Daoy (cell line): ENCODE data around the gene DCAF8L1. TPM values are rescaled to one million over a fixed set of nuclear protein-coding genes. Genes with fewer than 3 reads are reported as not detected.
"Not testable (repeated sequence)": the region's sequence is repeated elsewhere in the genome, so short reads cannot be mapped to it uniquely, and the experiment has no call there.

ENCODE experiments used
- DNase-seq: peaks from one replicate; pipeline ENCODE4 v3.0.0-alpha.2; 2015; ENCODE audit warnings: low read depth
- total RNA-seq: library from RNA; depleted of rRNA; stranded (reverse); fragments of >200 nt; shearing (Covaris generic); gene quantifications from 2 replicates; pipeline ENCODE4 v1.2.3, GENCODE V29; 2014; rRNA removed

The DCAF8L1 gene
- 0.24 and 0.40 TPM in 2 replicates for total RNA-seq

DNA sequence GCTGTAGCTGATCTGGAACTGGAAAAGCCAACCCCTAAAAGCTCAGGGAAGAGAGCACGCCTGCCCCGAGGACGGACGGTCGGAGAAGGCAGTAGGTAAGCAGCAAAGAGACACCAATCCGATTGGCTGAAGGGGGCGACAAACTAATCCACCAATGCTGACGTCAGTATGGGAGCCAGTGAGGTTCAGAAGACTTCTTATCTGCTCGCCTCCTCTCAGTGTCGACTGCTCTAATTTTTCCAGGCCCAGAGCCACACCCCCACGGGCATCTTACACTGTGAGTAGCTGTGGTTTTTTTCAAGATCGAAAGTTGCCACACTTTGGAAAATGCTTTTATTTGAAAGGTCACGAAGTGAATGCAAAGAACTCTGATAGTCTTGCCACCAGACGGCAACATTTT lies at the start of gene DCAF8L1:
Gene DCAF8L1, minus strand, starts transcription at position 101 of the 400 bp plus-strand sequence. CDS start 115 bp downstream, outside the sequence.
- DNase-seq = no peak

DNA sequence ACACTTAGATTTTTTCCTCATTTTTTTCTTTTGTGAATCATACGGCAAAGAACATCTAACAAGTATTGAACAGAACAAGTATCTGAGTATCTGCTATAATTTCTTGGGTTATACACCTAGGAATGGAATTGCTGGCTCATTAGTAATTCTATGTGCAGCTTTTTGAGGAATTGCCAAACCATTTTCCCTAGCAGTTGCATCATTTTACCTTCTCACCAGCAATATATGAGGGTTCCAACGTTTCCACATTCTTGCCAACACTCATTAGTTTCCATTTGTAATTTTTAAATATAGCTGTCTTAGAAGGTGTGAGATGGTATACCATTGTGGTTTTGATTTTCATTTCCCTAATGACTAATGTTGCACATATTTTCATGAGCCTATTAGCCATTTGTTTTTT lies 41.1 kb upstream of the DCAF8L1 start:
- no peak for DNase-seq

DNA sequence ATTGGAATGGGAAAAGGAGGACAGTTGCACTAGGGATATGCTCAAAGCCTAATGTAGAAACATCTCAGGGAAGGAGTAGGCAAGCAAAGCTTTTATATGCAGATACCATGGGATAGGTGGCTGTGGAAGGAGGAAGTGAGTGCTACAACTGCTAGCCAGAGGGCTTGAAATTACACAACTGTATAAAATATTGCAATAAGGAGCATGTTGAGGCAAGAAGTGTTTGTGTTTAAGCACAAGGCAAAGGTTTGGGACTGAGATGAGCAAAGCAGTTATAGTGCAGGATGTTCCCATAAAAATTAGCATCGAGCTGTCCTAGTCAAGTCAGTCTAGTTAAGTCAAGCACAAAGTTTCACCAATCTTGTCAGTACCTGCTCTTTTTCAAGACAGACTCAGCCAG lies 35.6 kb upstream of the DCAF8L1 start:
- DNase-seq = no peak

DNA sequence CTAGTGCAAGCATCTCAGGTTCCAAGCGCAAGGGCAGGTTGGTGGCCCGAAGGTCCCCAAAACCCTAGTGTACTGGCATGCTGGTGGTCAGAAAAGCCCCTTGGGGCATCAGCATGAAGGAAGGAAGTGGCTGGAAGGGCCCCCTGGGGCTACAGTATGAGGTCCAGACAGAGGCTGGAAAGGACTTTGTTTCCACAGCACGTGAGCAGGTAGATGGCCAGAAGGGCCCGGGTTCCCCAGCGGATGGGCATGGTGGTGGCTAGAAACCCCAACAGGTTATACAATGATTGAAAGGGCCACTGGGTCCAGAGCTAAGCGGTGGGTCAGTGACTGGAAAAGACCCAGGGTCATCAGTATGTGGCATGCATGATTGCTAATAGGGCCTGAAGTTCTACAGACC lies 34.7 kb upstream of the DCAF8L1 start:
- no peak for DNase-seq

DNA sequence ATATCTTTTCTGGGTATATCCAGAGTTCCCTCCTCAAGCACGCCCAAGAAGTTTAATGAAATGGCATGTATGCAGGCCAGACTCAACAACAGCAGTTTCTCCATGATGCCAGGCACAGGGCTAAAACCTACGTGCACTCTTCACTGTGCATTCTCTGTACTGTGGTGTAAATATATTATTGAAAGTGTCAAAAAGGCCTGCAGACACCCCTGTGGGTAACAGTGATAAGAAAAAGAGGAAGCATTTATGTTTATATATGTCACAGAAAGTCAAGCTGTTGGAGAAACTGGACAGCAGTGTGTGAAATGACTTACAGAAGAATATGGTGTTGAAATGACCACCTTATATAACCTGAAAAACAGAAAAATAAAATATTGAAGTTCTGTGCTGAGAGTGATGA lies 29.6 kb upstream of the DCAF8L1 start:
- DNase-seq = no peak

DNA sequence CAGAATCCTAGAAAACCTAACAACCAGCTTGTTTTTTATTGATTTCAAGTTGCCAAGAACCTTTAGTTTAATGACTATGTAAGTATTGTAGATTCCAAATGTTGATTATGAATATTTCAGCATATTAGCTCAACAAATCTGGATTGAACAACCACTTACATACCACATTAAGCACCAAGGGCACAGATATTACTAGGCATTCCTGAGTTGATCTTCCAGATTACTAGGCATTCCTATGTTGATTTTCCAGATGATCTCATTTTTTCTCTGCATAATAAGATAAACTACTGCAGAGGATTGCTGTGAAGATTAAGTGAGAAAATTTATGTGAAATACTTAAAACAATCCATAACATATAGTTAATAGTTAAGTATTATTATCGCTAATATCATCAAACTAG lies 17.4 kb upstream of the DCAF8L1 start:
- DNase-seq = no peak

DNA sequence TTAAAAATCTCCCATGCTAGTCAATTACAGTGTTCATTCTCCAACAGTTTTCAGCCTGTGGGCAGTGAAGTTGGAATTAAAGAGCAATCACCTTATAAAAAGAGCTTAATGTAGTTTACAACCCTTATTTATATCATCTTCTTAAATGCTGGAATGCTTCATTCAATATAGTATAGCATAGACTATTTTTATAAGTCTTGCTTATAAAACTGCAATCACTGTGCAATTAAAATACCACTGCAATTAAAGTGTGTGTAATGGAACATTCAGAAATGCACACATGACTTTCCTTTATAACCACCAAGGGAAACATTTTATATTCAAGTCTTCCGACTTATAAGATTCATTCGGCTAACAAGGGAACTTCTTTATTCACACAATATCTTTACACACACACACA lies 16.4 kb upstream of the DCAF8L1 start:
- DNase-seq = no peak

DNA sequence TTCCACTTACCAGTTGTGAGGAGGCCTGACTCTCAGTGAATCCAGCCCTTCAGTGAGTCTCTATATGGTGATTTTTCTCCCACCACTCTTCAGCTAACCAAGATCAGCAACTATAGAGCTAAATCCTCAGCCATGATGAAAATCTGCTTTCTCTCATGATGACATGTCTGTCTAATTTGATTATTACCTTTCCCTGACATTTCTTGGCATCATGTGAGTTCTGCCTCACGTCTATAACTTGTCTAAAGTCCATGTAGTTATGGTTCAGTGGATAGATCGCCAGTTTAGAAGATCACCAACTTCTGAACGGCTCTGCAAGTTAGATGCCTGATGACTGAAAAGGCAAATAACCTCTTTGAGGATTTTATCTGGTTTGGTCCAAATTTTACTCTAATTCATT lies 14.9 kb upstream of the DCAF8L1 start:
- DNase-seq = no peak

DNA sequence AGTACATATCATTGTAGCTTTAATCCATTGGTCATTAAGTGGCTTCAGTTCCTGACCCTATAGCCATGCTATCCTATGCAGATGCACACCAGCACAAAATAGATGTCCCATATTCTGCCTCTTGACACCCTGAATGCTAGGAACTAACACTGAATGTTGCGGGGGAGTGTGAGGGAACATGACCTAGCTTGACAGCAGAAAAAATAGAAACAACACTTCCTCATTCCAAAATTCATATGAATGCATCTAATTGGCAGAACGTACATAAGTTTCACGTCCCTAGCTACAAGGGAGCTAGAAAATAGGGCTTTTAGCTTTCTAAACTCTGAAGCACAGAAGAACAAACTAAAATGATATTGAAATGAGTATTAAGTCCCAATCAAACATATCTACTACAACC lies 14.4 kb upstream of the DCAF8L1 start:
- no peak for DNase-seq

DNA sequence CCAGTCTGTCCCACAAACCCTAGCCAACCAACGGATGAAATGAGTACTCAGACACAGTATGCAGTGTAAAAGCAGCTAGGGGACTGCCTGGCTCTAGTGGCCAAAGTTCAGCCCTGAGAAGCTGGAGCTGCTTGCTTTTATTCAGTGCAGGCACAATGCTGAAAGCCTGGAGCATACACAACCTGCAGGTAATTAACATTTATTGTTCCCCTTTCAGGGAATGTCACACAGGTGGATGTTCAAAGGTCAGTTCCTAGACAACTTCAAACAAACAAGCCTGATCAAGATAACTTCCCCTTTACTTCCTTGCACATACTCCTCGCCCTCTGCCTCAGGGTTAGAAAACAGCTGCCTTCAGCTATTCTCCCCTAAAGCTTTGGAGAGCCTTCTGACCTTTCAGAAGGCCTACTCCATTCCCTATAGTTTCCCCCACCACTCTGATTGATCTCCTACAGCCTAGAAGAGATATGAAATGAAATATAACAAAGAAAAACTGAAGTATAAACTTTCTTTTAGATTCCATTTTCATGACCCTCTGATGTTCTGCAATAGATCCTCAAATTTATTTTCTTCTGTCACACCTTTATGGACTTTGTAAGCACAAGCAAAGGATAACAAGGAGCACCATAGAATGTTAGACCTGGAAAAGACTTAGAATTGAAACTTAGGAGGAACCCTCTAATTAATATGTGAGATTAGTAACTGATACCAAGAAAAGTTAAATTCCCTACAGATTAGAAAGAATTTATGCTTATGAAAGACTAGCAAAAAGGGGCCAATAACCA lies 6.8 kb upstream of the DCAF8L1 start:
- DNase-seq = no peak

DNA sequence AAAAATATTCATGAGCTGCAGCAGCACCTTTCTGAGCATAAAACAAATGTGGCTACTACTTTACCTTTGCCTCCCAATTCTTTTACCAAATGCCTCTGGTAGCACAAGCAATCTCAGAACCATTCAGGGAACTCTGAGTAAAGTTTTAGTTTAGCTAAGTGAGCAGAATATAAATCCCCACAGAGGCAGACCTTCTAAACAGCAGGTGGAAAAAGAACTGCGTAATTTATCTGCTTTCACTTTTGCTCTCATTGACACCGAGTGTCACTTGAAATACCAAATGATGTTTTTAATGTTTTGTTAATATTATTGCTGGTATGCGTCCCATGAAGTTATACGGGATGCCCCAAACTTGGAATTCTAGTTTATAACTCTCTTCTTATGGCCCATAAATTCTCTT lies 4.3 kb downstream of the DCAF8L1 start:
- DNase-seq = not testable (repeated sequence)

DNA sequence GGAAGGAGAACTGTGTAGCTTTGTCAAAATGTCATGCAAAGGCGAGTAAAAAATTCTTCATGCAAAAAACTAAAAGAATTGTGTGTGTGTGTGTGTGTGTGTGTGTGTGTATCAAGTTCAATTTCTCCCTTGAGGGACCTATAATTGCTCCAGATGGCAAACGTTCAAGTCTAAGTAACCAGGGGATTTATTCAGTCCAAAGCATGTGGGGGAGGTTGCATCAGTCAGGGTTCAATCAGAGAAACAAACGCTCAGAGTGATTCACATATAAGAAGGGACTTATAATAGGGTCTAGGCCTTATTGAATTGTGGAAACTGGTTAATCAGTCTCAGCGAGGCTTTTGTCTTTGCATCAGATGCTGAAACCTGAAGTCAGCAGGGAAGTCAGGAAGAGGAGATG lies 5.0 kb downstream of the DCAF8L1 start:
- DNase-seq = no peak

DNA sequence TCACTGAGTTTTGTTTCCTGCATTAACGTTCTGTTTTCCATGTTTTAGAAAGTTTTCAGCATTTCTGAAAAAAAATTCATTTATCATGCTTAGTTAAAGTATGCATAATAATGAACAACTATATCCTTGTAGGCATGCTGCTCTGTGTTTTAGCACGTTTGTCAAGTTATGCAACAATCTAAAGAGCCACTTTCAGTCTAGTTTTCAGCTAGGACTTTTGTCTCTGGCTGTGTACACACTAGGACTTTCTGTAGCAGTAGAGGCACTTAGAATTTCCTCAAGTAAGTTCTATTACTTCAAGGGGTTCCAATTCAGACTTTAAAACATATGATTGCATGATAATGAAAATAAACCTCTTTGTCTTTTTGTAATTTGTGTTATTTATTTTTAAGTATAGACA lies 12.4 kb downstream of the DCAF8L1 start:
- no peak for DNase-seq

DNA sequence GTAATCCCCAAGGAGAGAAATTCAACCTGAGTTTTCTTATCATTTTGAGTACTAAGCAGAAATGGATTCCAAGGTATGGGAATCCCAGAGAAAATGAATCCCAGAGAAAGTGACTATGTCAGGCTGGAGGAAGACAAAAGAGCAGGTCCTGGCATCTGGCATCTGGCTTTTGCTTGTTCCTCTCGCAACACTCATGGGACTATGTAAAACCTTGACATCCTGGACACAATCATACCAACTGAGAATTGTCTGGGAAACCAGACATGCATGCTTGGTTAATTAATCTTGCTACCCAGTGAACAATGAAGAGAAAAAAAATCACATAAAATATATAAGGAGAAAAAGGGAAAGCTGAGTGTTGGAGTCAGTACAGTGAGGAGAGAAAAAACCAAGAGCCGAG lies 12.9 kb downstream of the DCAF8L1 start:
- DNase-seq = no peak

DNA sequence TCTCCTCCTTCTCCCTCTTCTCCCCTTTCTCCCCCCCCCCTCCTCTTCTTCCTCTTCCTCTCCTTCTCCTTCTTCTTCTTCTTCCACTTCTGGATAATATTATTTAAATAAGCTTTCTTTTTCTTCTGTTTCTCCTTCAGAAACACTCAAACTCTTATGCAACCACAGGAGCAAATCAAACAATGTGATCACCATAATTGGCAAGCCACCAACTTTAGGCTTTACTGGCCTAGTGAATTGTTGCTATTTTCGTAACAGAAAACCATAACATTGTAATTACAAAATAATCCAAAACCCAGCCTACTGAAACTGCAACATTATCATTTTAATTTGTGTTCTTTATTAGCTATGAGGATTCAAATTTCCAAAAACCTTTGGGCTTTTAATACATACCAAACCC lies 14.3 kb downstream of the DCAF8L1 start:
- DNase-seq = no peak

DNA sequence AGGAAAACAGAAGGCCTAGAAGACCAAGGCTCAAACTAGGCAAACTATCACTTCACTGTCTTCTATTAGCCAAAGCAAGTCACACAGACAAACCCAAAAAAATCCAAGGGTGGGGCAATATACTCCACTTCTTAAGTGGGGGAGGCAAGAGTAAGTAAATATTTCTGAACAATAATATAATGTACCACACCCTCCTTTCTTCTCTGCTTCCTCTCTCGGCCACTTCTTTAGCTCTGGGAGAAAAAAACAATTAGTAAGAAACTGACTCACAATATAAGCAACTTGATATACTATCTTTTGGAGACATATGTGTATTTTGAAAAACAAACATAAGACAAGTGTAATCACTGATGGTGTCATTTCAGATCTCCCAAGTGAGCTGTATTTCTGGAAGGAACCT lies 14.8 kb downstream of the DCAF8L1 start:
- no peak for DNase-seq

DNA sequence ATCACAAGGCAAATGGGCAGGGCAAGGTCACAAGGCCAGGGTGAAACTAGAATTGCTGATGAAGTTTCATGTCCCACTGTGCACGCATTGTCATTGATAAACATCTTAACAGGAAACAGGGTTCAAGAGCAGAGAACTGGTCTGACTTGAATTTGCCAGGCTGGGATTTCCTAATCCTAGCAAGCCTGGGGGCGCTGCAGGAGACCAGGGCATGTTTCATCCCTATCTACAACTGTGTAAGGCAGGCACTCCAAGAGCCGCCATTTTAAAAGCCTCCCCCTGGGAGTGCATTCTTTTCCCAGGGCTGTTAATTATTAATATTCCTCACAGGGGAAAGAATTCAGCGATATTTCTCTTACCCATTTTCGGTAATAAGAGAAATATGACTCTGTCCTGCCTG lies 15.9 kb downstream of the DCAF8L1 start:
- DNase-seq = not testable (repeated sequence)

DNA sequence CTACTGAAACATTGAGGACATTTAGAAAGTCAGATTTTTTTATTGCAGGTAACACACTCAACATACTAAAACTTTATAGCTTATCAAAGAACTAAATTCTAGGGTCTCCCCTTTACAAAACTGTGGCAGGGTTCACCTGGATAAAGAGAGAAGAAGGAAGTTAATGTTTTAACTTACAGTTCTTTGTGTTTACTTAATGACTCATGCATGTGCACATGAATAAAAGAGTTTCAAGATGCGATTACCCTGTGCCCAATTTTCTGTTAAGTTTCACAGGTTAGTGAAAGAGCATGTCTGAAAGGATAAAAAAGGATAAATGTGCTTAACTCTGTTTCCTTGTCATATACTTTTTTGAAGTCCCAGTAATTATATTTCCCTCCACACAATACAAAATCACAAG lies 16.8 kb downstream of the DCAF8L1 start:
- no peak for DNase-seq

DNA sequence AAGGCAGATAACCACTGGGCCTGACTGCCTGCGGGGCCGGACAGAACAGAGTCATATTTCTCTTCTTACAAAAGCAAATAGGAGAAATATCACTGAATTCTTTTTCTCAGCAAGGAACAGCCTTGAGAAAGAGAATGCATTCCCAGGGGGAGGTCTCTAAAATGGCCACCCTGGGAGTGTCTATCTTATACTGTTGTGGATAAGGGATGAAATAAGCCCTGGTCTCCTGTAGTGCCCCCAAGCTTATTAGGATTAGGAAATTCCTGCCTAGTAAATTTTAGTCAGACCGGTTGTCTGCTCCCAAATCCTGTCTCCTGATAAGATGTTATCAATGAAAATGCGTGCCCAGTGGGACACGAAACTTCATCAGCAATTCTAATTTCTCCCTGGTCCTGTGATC lies 20.8 kb downstream of the DCAF8L1 start:
- not testable (repeated sequence) for DNase-seq

DNA sequence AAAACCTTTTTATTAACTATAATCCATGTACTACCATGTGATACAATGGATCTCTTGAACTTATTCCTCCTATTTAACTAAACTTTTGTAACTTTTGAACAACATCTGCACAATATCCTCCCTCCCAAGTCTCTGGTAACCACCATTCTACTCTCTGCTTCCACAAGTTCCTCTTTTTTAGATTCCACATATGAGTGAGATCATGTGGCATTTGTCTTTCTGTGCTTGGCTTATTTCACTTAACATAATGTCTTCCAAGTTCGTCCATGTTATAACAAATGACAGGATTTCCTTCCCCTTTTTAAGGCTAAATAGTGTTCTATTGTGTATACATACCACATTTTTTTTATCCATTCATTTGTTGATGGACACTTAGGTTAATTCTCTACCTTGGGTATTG lies 28.1 kb downstream of the DCAF8L1 start:
- DNase-seq = no peak

DNA sequence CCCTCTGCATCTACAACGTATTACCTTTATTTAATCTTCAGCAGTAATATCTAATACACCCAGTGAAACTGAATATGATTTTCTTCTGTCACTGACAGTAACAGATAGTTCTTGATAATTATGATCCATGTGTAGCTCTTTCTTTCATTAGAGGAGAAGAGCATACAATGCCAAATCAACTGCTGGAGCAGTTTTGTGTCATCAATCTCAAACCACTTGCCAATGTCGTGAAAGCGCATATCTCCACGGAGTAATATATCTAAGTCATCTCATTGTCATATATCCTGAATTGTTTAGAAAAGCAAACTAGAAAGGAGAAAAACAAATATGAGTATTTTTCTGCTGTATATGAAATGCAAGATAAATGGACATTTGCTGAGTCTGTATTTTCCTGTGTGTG lies 47.9 kb downstream of the DCAF8L1 start:
- no peak for DNase-seq
